HFFc6 (cell line): ENCODE results near the gene SSB. TPM values are rescaled to one million over a fixed set of nuclear protein-coding genes. Genes with fewer than 3 reads are reported as not detected.
"Not testable (repeated sequence)": the region's sequence is repeated elsewhere in the genome, so short reads cannot be mapped to it uniquely, and the experiment has no call there.

Experiments used
- DNase-seq: peaks from one replicate; pipeline ENCODE4 v3.0.0-alpha.2; 2018
- H3K27ac Mint-ChIP-seq: 2 replicates; pipeline ENCODE4 v1.8.0; 2020; ENCODE audit warnings: mild to moderate bottlenecking, mixed read lengths
- H3K27me3 Mint-ChIP-seq: 2 replicates; pipeline ENCODE4 v1.8.0; 2021; ENCODE audit warnings: mild to moderate bottlenecking, moderate library complexity, mixed read lengths; ENCODE audit not compliant: insufficient read depth
- H3K36me3 Mint-ChIP-seq: 2 replicates; pipeline ENCODE4 v1.8.0; 2021; ENCODE audit warnings: low read depth, mixed read lengths
- H3K4me1 Mint-ChIP-seq: 2 replicates; pipeline ENCODE4 v1.8.0; 2020; ENCODE audit warnings: low read depth, mixed read lengths
- H3K4me3 Mint-ChIP-seq: 2 replicates; pipeline ENCODE4 v1.8.0; 2020; ENCODE audit warnings: mild to moderate bottlenecking, moderate library complexity, mixed read lengths
- H3K9me3 Mint-ChIP-seq: 2 replicates; pipeline ENCODE4 v1.8.0; 2020; ENCODE audit warnings: mild to moderate bottlenecking, mixed read lengths
- total RNA-seq, 6 experiments: library from RNA; stranded (reverse); fragmentation: NEBNext Ultra II Directional; extraction: Animal tissue kit (Norgen Biotek cat#: 25700); gene quantifications; 2 replicates in 1 of 6; 3 replicates in 5 of 6; pipeline ENCODE4 v1.2.3, GENCODE V29; 2021
- TF ChIP-seq, protein P1 (sequence below): fragments of 200-600 bp; sonication (generic); IDR thresholded peaks from 2 replicates; pipeline ENCODE4 v1.5.0; 2021; ENCODE audit warnings: antibody characterized with exemption, mild to moderate bottlenecking

Gene SSB
- total RNA-seq, 6 experiments from 2014 or later, result 141 to 176 (median 160) TPM

DNA sequence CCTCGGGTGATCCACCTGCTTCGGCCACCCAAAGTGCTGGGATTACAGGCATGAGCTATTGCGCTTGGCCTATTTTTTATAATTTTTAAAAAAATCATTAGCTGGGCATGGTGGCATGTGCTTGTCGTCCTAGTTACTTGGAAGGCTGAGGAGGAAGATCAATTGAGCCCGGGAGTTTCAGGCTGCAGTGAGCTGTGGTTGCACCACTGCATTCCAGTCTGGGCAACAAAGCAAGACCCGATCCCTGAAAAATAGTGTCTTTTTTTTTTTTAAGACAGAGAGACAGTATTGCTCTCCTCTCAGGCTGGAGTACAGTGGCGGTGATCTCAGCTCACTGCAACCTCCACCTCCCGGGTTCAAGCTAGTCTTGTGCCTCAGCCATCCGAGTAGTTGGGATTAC is 4.8 kb downstream of the SSB start:
- Mint-ChIP-seq H3K27me3 (peaks cover 2% of the 10 kb centered on the region; the same call in 1 of the 2 replicates), H3K4me3 (no peak overlapping the region), H3K9me3 (no peaks in the 10 kb centered on the region), H3K27ac (no peak overlapping the region), H3K4me1 (peaks cover 49% of the 10 kb centered on the region), H3K36me3 (peaks cover 24% of the 10 kb centered on the region; the same call in 1 of the 2 replicates)
- DNase-seq, result no peak
- TF ChIP-seq, protein P1, sequence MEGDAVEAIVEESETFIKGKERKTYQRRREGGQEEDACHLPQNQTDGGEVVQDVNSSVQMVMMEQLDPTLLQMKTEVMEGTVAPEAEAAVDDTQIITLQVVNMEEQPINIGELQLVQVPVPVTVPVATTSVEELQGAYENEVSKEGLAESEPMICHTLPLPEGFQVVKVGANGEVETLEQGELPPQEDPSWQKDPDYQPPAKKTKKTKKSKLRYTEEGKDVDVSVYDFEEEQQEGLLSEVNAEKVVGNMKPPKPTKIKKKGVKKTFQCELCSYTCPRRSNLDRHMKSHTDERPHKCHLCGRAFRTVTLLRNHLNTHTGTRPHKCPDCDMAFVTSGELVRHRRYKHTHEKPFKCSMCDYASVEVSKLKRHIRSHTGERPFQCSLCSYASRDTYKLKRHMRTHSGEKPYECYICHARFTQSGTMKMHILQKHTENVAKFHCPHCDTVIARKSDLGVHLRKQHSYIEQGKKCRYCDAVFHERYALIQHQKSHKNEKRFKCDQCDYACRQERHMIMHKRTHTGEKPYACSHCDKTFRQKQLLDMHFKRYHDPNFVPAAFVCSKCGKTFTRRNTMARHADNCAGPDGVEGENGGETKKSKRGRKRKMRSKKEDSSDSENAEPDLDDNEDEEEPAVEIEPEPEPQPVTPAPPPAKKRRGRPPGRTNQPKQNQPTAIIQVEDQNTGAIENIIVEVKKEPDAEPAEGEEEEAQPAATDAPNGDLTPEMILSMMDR, result no peak

DNA sequence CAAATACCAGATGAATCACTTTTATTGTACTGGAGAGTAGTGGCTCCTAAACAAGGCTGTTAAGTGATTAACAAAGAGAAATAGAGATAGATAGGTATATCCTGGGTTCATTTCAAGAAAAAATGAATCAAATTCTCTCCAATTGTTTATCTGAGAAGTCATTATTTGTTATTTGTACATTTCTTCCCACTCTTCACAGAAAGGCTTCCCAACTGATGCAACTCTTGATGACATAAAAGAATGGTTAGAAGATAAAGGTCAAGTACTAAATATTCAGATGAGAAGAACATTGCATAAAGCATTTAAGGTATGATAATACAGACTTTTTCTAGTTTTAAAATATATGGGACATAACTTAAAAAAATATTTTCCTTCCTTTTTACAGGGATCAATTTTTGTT is 7.9 kb downstream of the SSB start:
- H3K4me1 Mint-ChIP-seq, result peaks cover 49% of the 10 kb centered on the region

DNA sequence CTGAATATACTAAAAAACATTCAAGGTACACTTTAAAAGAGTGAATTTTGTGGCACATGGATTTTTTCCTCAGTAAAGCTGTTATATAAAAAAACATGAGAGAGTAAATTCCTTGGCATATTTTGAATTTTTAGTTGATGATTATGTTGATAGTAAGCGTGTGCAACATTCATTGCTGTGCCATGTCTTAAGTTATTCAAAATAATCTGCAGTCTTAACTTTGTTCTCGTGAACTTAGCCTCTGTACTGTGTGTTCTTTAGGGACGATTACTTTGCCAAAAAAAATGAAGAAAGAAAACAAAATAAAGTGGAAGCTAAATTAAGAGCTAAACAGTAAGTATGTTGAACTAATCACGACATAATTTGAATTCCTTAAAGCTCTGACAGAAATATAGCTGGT is 9.6 kb downstream of the SSB start:
- peak overlapping the region; percentile 41 for H3K4me3 Mint-ChIP-seq
- TF ChIP-seq, protein P1, result no peak
- no peaks in the 10 kb centered on the region for H3K27me3 Mint-ChIP-seq
- H3K4me1 Mint-ChIP-seq, result peaks cover 39% of the 10 kb centered on the region
- peak; percentile 64 for DNase-seq
- H3K27ac Mint-ChIP-seq, result peak overlapping the region; percentile 86
- peaks cover 53% of the 10 kb centered on the region for H3K36me3 Mint-ChIP-seq
- H3K9me3 Mint-ChIP-seq, result no peaks in the 10 kb centered on the region

More for the DNA sequence above, 7.9 kb downstream of the SSB start:
- no peak for DNase-seq
- no peaks in the 10 kb centered on the region for H3K27me3 Mint-ChIP-seq
- peaks cover 47% of the 10 kb centered on the region for H3K36me3 Mint-ChIP-seq
- H3K4me3 Mint-ChIP-seq, result no peak overlapping the region
- TF ChIP-seq, protein P1, result no peak
- H3K9me3 Mint-ChIP-seq, result no peaks in the 10 kb centered on the region
- peak overlapping the region; percentile 32; the same call in 1 of the 2 replicates for H3K27ac Mint-ChIP-seq

DNA sequence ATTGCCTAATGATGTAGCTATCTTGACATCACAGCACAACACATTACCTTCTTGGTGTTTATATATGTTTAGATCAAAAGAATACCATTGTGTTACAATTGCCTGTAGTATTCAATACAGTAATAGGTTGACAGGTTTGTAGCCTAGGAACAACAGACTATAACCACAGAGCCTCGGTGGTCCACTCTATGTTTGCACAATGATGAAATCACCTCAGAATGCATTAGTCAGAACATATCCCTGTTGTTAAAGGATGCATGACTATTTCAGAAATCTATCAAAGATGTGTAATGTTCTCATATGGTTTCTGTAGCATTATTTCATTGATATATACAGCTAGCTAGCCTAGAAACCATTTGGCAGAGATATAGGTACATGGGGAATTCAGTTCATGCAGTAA is 17.2 kb downstream of the SSB start:
- peak; percentile 89 for DNase-seq
- H3K27ac Mint-ChIP-seq, result peak overlapping the region; percentile 88
- TF ChIP-seq, protein P1, result no peak

DNA sequence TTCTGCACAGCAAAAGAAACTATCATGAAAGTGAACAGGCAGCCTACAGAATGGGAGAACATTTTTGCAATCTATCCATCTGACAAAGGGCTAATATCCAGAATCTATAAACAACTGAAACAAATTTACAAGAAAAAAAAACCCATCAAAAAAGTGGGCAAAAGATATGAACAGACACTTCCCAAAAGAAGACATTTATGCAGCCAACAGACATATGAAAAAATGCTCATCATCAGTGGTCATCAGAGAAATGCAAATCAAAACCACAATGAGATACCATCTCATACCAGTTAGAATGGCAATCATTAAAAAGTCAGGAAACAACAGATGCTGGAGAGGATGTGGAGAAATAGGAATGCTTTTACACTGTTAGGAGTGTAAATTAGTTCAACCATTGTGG is 18.3 kb downstream of the SSB start:
- Mint-ChIP-seq H3K9me3 (peaks cover 25% of the 10 kb centered on the region), H3K4me3 (peak overlapping the region; percentile 46; the same call in 1 of the 2 replicates), H3K27ac (peak overlapping the region; percentile 88), H3K4me1 (peaks cover 66% of the 10 kb centered on the region), H3K36me3 (peaks cover 54% of the 10 kb centered on the region)
- not testable (repeated sequence) for H3K27me3 Mint-ChIP-seq
- peak; percentile 43 for DNase-seq

More for the DNA sequence above, 17.2 kb downstream of the SSB start:
- Mint-ChIP-seq H3K4me1 (peaks cover 55% of the 10 kb centered on the region), H3K27me3 (peaks cover 2% of the 10 kb centered on the region), H3K9me3 (peaks cover 25% of the 10 kb centered on the region), H3K4me3 (peak overlapping the region; percentile 50; the same call in 1 of the 2 replicates), H3K36me3 (peaks cover 52% of the 10 kb centered on the region)

DNA sequence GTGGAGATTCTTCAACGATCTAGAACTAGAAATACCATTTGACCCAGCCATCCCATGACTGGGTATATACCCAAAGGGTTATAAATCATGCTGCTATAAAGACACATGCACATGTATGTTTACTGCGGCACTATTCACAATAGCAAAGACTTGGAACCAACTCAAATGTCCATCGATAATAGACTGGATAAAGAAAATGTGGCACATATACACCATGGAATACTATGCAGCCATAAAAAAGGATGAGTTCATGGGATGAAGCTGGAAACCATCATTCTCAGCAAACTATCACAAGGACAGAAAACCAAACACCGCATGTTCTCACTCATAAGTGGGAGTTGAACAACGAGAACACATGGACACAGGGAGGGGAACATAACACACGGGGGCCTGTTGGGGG is 18.7 kb downstream of the SSB start:
- Mint-ChIP-seq H3K27ac (peak overlapping the region; percentile 88), H3K4me3 (peak overlapping the region; percentile 46; the same call in 1 of the 2 replicates), H3K4me1 (peaks cover 70% of the 10 kb centered on the region), H3K36me3 (peaks cover 54% of the 10 kb centered on the region), H3K9me3 (peaks cover 25% of the 10 kb centered on the region)
- H3K27me3 Mint-ChIP-seq, DNase-seq: not testable (repeated sequence)

DNA sequence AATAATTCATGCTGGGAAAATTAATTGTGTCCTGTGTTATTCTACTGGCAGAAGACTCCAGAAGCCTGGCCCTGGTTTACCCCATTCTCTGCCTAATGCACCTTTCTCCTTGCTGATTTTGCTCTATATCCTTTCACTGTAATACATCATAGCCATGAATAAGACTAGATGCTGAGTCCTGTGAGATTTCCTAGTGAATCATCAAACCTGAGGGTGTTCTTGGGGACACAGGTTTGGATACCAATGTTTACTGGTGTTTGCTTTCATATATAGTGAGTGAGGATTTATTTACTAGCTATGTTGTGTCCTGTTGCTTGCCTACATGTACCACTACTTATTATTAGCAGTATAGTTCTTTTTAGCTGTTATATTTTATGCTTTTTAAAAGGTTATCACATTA is 19.6 kb downstream of the SSB start:
- H3K4me1 Mint-ChIP-seq, result peaks cover 79% of the 10 kb centered on the region
- TF ChIP-seq, protein P1, result no peak
- DNase-seq, result no peak

More for the DNA sequence above, 19.6 kb downstream of the SSB start:
- Mint-ChIP-seq H3K36me3 (peaks cover 57% of the 10 kb centered on the region), H3K9me3 (peaks cover 25% of the 10 kb centered on the region), H3K27me3 (peaks cover 2% of the 10 kb centered on the region), H3K27ac (peak overlapping the region; percentile 69), H3K4me3 (no peak overlapping the region)
